Measurements from ENCODE around the gene TTC39A. TPM values are rescaled to one million over a fixed set of nuclear protein-coding genes. Genes with fewer than 3 reads are reported as not detected.
"Not testable (repeated sequence)": the region's sequence is repeated elsewhere in the genome, so short reads cannot be mapped to it uniquely, and the experiment has no call there.

Gene TTC39A
- total and polyA plus RNA-seq, 2 donors (not counting 1 experiment from before 2014, with no cell fraction given), result not detected

GRCh38 chr1:51250729-51251128, 79.6 kb downstream of the TTC39A start:
- H3K27ac Mint-ChIP-seq; H3K4me1 ChIP-seq (ENCODE audit: control insufficient read depth in 2 of 2, insufficient read depth in 2 of 2, low read length in 2 of 2); CTCF ChIA-PET; POLR2A ChIA-PET; H3K27me3 Mint-ChIP-seq; H3K9me3 ChIP-seq (ENCODE audit: control extremely low read depth in 1 of 3, control insufficient read depth in 2 of 3, insufficient read depth in 1 of 3, low read length in 2 of 3); intact Hi-C loops (cut with micrococcal nuclease); H3K27me3 ChIP-seq (replicated peaks in 1 of 4; ENCODE audit: control extremely low read depth in 1 of 4, control insufficient read depth in 3 of 4, insufficient read depth in 4 of 4, low read length in 3 of 4); H3K4me2 ChIP-seq (replicated peaks; ENCODE audit: low read depth, low read length, poor library complexity, severe bottlenecking); H3K4me3 Mint-ChIP-seq; H3K9ac ChIP-seq (ENCODE audit: low read length); H3K36me3 ChIP-seq (replicated peaks in 1 of 2; ENCODE audit: control extremely low read depth in 1 of 2, control insufficient read depth in 1 of 2, extremely low read depth in 1 of 2, insufficient read depth in 2 of 2, low read length in 1 of 2); DNase-seq; H3K4me3 ChIP-seq (ENCODE audit: control extremely low read depth in 1 of 5, extremely low read depth in 1 of 5, insufficient read depth in 1 of 5, low read depth in 2 of 5, low read length in 4 of 5); ATAC-seq (ENCODE audit: low read depth); H2AFZ ChIP-seq (ENCODE audit: insufficient read depth, low read depth, low read length, poor library complexity, severe bottlenecking); H3K9me3 Mint-ChIP-seq (ENCODE audit: insufficient read depth); H3K27ac ChIP-seq (ENCODE audit: low read length in 2 of 2): not testable (repeated sequence)
- whole genome bisulfite sequencing (ENCODE audit: insufficient coverage), result 97% methylated on average over 11 of the region's 14 CpGs
- H3K79me2 ChIP-seq (ENCODE audit: control insufficient read depth, insufficient read depth, low read length), result peaks cover 79% of the 10 kb centered on the region
- peaks cover 16% of the 10 kb centered on the region for H3K4me1 Mint-ChIP-seq
- peaks cover 27% of the 10 kb centered on the region for H4K20me1 ChIP-seq (ENCODE audit: control insufficient read depth, insufficient read depth, low read length, poor library complexity, severe bottlenecking)

GRCh38 chr1:51249445-51249844, 80.9 kb downstream of the TTC39A start:
- intact Hi-C loops (cut with micrococcal nuclease), result no loop called here
- Mint-ChIP-seq H3K9me3 (ENCODE audit: insufficient read depth) (no peaks in the 10 kb centered on the region), H3K27ac (no peak overlapping the region), H3K27me3 (no peaks in the 10 kb centered on the region), H3K4me3 (no peak overlapping the region), H3K4me1 (peaks cover 16% of the 10 kb centered on the region)
- Histone ChIP-seq H4K20me1 (ENCODE audit: control insufficient read depth, insufficient read depth, low read length, poor library complexity, severe bottlenecking) (peaks cover 40% of the 10 kb centered on the region), H3K9me3 (ENCODE audit: control extremely low read depth in 1 of 3, control insufficient read depth in 2 of 3, insufficient read depth in 1 of 3, low read length in 2 of 3) (no peaks in the 10 kb centered on the region), H3K36me3 (replicated peaks in 1 of 2; ENCODE audit: control extremely low read depth in 1 of 2, control insufficient read depth in 1 of 2, extremely low read depth in 1 of 2, insufficient read depth in 2 of 2, low read length in 1 of 2) (no peaks in the 10 kb centered on the region), H3K4me3 (ENCODE audit: control extremely low read depth in 1 of 5, extremely low read depth in 1 of 5, insufficient read depth in 1 of 5, low read depth in 2 of 5, low read length in 4 of 5) (no peak overlapping the region), H3K27ac (ENCODE audit: low read length in 2 of 2) (no peak overlapping the region), H2AFZ (ENCODE audit: insufficient read depth, low read depth, low read length, poor library complexity, severe bottlenecking) (no peak overlapping the region), H3K79me2 (ENCODE audit: control insufficient read depth, insufficient read depth, low read length) (peaks cover 86% of the 10 kb centered on the region), H3K4me2 (replicated peaks; ENCODE audit: low read depth, low read length, poor library complexity, severe bottlenecking) (no peak overlapping the region), H3K27me3 (replicated peaks in 1 of 4; ENCODE audit: control extremely low read depth in 1 of 4, control insufficient read depth in 3 of 4, insufficient read depth in 4 of 4, low read length in 3 of 4) (no peaks in the 10 kb centered on the region), H3K4me1 (ENCODE audit: control insufficient read depth in 2 of 2, insufficient read depth in 2 of 2, low read length in 2 of 2) (peaks cover 0 to 5% of the 10 kb centered on the region in 2 donors), H3K9ac (ENCODE audit: low read length) (no peak overlapping the region)
- TF ChIP-seq EZH2 (IDR thresholded peaks at IDR 0.05; ENCODE audit: borderline replicate concordance, insufficient read depth, low read depth, low read length, poor library complexity, severe bottlenecking), result no peak
- no peak for TF ChIP-seq CTCF (IDR thresholded peaks at IDR 0.05)
- POLR2A ChIA-PET, result no interaction called here
- no CpG with 5 or more reads among the region's 1 CpG for WGBS (ENCODE audit: insufficient coverage)
- no peak for ATAC-seq (ENCODE audit: low read depth)
- CTCF ChIA-PET, result no interaction called here
- no peak for DNase-seq
